RWPE1 (cell line): Measurements from ENCODE around the gene IL9R.

Source experiments
- CTCF ChIA-PET: fragments of 350-600 bp; sonication (Branson Sonifier 250); formaldehyde crosslinking; extraction: SDS; loops from one replicate; lab custom pipeline; 2021; lab: Yijun Ruan, JAX
- POLR2A ChIA-PET: fragments of 400-600 bp; formaldehyde crosslinking; extraction: SDS; loops from one replicate; lab custom pipeline; 2020; ENCODE audit warnings: antibody characterized with exemption; ENCODE audit not compliant: low non-redundant PET; lab: Yijun Ruan, JAX
- DNase-seq: peaks from one replicate; pipeline ENCODE4 v3.0.0; 2012; ENCODE audit warnings: low spot score
- H3K27ac ChIP-seq: fragments of 450-650 bp; 2 replicates; pipeline ENCODE4 v1.5.1; 2017
- TF ChIP-seq, protein P1 (sequence below): fragments of 450-650 bp; conservative IDR thresholded peaks from 2 replicates; pipeline ENCODE4 v1.5.1; 2017; ENCODE audit warnings: low read depth, mild to moderate bottlenecking

Gene IL9R, protein sequence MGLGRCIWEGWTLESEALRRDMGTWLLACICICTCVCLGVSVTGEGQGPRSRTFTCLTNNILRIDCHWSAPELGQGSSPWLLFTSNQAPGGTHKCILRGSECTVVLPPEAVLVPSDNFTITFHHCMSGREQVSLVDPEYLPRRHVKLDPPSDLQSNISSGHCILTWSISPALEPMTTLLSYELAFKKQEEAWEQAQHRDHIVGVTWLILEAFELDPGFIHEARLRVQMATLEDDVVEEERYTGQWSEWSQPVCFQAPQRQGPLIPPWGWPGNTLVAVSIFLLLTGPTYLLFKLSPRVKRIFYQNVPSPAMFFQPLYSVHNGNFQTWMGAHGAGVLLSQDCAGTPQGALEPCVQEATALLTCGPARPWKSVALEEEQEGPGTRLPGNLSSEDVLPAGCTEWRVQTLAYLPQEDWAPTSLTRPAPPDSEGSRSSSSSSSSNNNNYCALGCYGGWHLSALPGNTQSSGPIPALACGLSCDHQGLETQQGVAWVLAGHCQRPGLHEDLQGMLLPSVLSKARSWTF

DNA sequence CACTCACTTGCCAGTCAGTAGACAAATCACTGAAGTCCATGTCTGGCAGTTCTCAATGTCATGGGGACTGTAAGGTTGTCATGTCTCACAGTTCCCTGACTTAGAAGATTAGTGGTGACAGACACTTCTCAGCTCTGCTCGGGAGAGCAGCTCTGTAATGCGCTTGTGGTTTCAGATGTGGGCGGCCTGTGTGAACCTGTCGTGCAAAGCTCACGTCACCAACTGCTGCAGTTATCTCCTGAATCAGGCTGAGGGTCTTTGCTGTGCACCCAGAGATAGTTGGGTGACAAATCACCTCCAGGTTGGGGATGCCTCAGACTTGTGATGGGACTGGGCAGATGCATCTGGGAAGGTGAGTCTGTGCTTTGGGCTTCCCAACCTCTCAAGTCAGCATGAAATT lies at the start of gene IL9R:
TSS of gene IL9R (plus strand) at position 261 of the 400 bp plus-strand sequence. CDS start at position 325, 64 bp downstream.
- no peak for DNase-seq
- TF ChIP-seq, protein P1, sequence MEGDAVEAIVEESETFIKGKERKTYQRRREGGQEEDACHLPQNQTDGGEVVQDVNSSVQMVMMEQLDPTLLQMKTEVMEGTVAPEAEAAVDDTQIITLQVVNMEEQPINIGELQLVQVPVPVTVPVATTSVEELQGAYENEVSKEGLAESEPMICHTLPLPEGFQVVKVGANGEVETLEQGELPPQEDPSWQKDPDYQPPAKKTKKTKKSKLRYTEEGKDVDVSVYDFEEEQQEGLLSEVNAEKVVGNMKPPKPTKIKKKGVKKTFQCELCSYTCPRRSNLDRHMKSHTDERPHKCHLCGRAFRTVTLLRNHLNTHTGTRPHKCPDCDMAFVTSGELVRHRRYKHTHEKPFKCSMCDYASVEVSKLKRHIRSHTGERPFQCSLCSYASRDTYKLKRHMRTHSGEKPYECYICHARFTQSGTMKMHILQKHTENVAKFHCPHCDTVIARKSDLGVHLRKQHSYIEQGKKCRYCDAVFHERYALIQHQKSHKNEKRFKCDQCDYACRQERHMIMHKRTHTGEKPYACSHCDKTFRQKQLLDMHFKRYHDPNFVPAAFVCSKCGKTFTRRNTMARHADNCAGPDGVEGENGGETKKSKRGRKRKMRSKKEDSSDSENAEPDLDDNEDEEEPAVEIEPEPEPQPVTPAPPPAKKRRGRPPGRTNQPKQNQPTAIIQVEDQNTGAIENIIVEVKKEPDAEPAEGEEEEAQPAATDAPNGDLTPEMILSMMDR, result no peak
- CTCF ChIA-PET, result no interaction called here
- POLR2A ChIA-PET, result no interaction called here
- no peak within 1 kb of the TSS for H3K27ac ChIP-seq

- POLR2A ChIA-PET, result no interaction called here
- peak; percentile 3 for DNase-seq
- TF ChIP-seq, protein P1, result no peak
- H3K27ac ChIP-seq, result no peak overlapping the region
- CTCF ChIA-PET, result no interaction called here
Measured at GRCh38 chrX:155949098-155949497, 48.4 kb upstream of the IL9R start.

DNA sequence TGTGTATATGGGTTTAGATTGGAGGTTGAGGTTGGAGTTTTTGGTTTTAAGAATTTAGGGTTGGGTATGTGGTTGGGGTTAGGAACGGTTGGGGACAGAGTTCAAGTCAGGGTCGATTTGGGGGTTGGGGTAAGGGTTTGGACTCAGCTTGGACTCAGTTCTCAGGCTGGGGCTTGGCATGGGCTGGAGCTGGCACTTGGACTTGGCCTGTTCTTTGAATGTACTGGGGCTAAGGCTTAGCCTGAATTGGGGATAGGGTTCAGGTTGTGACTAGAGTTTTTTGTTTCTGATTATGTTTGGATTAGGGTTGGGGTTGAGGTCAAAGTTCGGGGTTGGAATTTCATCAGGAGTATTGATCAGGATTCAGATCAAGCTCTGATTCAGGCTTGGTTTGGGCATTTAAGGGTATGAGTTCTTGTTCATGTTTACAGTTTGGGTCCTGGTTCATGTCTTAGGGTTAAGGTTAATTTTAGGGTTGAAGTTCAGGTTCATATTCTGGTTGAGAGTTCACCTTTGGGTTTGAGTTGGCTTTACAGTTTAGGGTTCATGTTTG lies 46.2 kb upstream of the IL9R start:
- CTCF ChIA-PET, result no interaction called here
- TF ChIP-seq, protein P1, result no peak
- no peak for DNase-seq

GRCh38 chrX:155953055-155953454 lies 44.4 kb upstream of the IL9R start:
- ChIA-PET POLR2A (no interaction called here), CTCF (no interaction called here)
- TF ChIP-seq, protein P1, result no peak
- H3K27ac ChIP-seq, result no peak overlapping the region
- no peak for DNase-seq

More for the DNA sequence above, 46.2 kb upstream of the IL9R start:
- H3K27ac ChIP-seq, result no peak overlapping the region
- POLR2A ChIA-PET, result no interaction called here

GRCh38 chrX:155954793-155955192 lies 42.7 kb upstream of the IL9R start:
- ChIA-PET POLR2A (no interaction called here), CTCF (no interaction called here)
- H3K27ac ChIP-seq, result no peak overlapping the region
- DNase-seq, result no peak
- TF ChIP-seq, protein P1, result no peak

DNA sequence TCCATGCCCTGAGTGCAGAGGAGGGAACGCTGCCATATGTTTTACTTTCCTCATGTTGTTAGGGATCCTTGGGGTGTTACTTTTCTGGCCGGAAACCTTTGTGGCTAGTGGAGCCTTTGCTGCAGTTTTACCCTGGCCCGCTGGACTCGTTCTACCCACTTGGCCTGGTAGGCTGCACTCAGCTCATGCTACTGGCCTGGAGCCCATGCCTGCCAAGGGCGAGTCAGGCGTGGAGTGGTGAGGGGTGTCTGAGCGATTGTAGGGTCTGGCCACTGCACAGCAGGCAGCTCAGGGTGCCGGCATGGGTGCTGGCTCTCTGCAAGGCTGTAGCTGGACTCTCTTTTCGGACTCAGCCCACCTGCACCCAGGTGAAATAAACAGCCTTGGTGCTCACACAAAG lies 41.4 kb upstream of the IL9R start:
- CTCF ChIA-PET, result no interaction called here
- POLR2A ChIA-PET, result no interaction called here
- no peak overlapping the region for H3K27ac ChIP-seq
- no peak for DNase-seq
- TF ChIP-seq, protein P1, result no peak
